HG02885 (cell line): ENCODE measurements around the gene BAZ1B.
"Not testable (repeated sequence)": the region's sequence is repeated elsewhere in the genome, so short reads cannot be mapped to it uniquely, and the experiment has no call there.

Experiments
- ATAC-seq: cut with Tn5 transposase; IDR thresholded peaks from one replicate; pipeline ENCODE4 v1.9.1; 2021; ENCODE audit warnings: mild to moderate bottlenecking; ENCODE audit not compliant: unreplicated experiment, poor library complexity

The BAZ1B gene

GRCh38 chr7:73522105-73522872 lies at the start of gene BAZ1B:
BAZ1B (minus strand) TSS chr7:73522293; CDS start chr7:73521933, 360 bp downstream.
- peak; percentile 84 for ATAC-seq

- no peak for ATAC-seq
Observed at GRCh38 chr7:73570977-73571376, 48.9 kb upstream of the BAZ1B start.

GRCh38 chr7:73570521-73570920 lies 48.4 kb upstream of the BAZ1B start:
- no peak for ATAC-seq

- ATAC-seq: no peak
Observed at GRCh38 chr7:73569042-73569608, 47.0 kb upstream of the BAZ1B start.

GRCh38 chr7:73567846-73568685 lies 46.0 kb upstream of the BAZ1B start:
- ATAC-seq: no peak

GRCh38 chr7:73567140-73567539 lies 45.0 kb upstream of the BAZ1B start:
- no peak for ATAC-seq

GRCh38 chr7:73566431-73566830 lies 44.3 kb upstream of the BAZ1B start:
- not testable (repeated sequence) for ATAC-seq

GRCh38 chr7:73565675-73566340 lies 43.7 kb upstream of the BAZ1B start:
- ATAC-seq: no peak

- no peak for ATAC-seq
Observed at GRCh38 chr7:73560109-73560835, 38.2 kb upstream of the BAZ1B start.

- peak; percentile 53 for ATAC-seq
Observed at GRCh38 chr7:73557397-73558257, 35.5 kb upstream of the BAZ1B start, which contains the start of gene BCL7B. BCL7B (minus strand) TSS chr7:73557690; CDS start chr7:73557578, 112 bp downstream.

GRCh38 chr7:73557108-73557396 lies 35.0 kb upstream of the BAZ1B start:
- peak; percentile 84 for ATAC-seq

- no peak for ATAC-seq
Observed at GRCh38 chr7:73556208-73557107, 34.4 kb upstream of the BAZ1B start.

GRCh38 chr7:73555411-73555982 lies 33.4 kb upstream of the BAZ1B start:
- ATAC-seq: no peak

- not testable (repeated sequence) for ATAC-seq
Observed at GRCh38 chr7:73550093-73550492, 28.0 kb upstream of the BAZ1B start.

GRCh38 chr7:73549176-73549575 lies 27.1 kb upstream of the BAZ1B start:
- no peak for ATAC-seq

- no peak for ATAC-seq
Observed at GRCh38 chr7:73547841-73548240, 25.7 kb upstream of the BAZ1B start.

GRCh38 chr7:73544678-73545077 lies 22.6 kb upstream of the BAZ1B start:
- no peak for ATAC-seq

GRCh38 chr7:73541722-73542121 lies 19.6 kb upstream of the BAZ1B start:
- no peak for ATAC-seq
